ENCODE measurements around the gene NOX3. TPM values are rescaled to one million over a fixed set of nuclear protein-coding genes. Genes with fewer than 3 reads are reported as not detected.

The NOX3 gene, protein sequence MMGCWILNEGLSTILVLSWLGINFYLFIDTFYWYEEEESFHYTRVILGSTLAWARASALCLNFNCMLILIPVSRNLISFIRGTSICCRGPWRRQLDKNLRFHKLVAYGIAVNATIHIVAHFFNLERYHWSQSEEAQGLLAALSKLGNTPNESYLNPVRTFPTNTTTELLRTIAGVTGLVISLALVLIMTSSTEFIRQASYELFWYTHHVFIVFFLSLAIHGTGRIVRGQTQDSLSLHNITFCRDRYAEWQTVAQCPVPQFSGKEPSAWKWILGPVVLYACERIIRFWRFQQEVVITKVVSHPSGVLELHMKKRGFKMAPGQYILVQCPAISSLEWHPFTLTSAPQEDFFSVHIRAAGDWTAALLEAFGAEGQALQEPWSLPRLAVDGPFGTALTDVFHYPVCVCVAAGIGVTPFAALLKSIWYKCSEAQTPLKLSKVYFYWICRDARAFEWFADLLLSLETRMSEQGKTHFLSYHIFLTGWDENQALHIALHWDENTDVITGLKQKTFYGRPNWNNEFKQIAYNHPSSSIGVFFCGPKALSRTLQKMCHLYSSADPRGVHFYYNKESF
- polyA plus RNA-seq (2013, experiment 1 of 2): 0.18 TPM
- polyA plus RNA-seq (2013, experiment 2 of 2): 0.40 TPM

DNA sequence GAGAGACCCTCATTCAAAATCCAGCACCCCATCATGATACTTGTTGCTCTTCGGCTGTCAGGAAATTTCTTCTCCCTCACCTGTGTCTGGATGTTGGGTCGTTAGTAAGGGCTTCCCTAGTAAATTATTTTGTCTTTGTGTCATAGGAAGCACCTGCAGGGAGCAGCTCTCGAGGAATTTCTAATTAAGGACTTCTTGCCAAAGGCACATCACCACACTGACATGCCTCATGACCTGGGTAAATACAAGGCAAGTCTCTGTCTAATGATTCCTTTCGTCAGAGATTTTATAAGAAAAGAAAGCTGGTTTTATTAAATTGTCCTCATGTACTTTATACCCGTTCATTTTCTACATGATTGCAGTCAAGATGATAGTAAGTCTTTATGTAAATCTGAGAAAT, at the start of gene NOX3:
TSS of gene NOX3 (minus strand) at position 74 of the 400 bp plus-strand sequence. CDS start at position 35, 39 bp downstream.
- Histone ChIP-seq H3K4me1 (ENCODE audit: control insufficient read depth, insufficient read depth, low read length, poor library complexity, severe bottlenecking) (peaks cover under 1% of the 10 kb centered on the region), H3K36me3 (ENCODE audit: control insufficient read depth, insufficient read depth, low read length) (no peaks in the 10 kb centered on the region), H3K27ac (ENCODE audit: low read depth, low read length, severe bottlenecking) (no peak within 1 kb of the TSS), H3K4me3 (ENCODE audit: extremely low read depth, insufficient read depth, low read length, poor library complexity, severe bottlenecking) (no peak within 1 kb of the TSS), H3K9me3 (ENCODE audit: control insufficient read depth, low read length) (no peaks in the 10 kb centered on the region)
- 92% methylated on average over 2 of the region's 5 CpGs; no CpG with 5 or more reads in 1 of the 2 experiments for WGBS, 2 experiments (ENCODE audit: insufficient coverage in 2 of 2)

DNA sequence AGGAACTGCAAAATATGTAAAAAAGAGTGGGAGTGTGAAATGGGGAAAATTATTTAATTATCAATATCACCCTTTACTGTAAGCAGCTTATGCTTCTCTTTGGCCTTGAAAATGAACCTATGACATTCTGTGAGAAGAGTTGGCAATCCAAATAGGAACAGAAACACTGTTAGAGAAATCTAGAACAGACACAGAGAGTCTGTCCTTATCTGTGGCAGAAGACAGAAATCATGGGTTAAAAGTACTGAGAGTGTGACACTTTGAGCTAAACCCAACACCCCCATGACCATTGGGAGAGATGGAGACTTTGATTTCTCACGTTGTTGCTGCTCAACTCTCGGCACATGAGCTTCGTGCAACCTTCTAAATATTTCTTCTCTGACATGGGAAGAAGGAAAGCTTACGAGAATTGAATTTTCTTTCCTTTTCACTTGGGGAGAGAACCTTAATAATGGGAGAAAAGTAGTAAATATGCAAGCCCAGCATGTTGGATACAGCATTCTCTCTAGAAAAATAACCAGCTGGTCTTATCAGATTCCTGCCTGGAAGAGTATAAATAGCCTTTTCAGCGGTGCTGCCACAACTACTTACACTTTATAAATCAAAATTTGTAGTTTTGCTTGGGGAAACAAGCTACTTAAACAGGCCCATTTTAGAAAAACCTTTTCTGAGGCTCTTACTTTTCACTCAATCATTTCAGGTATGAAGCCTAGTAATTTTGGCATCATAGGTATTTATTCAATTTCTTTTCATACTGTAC, 49.4 kb upstream of the NOX3 start:
- no peaks in the 10 kb centered on the region for H3K36me3 ChIP-seq (ENCODE audit: control insufficient read depth, insufficient read depth, low read length)
- no peak overlapping the region for H3K4me3 ChIP-seq (ENCODE audit: extremely low read depth, insufficient read depth, low read length, poor library complexity, severe bottlenecking)
- H3K4me1 ChIP-seq (ENCODE audit: control insufficient read depth, insufficient read depth, low read length, poor library complexity, severe bottlenecking): no peaks in the 10 kb centered on the region
- 90% methylated on average over 3 of the region's 5 CpGs; no CpG with 5 or more reads in 1 of the 2 experiments for WGBS, 2 experiments (ENCODE audit: insufficient coverage in 2 of 2)
- no peaks in the 10 kb centered on the region for H3K9me3 ChIP-seq (ENCODE audit: control insufficient read depth, low read length)
- no peak overlapping the region for H3K27ac ChIP-seq (ENCODE audit: low read depth, low read length, severe bottlenecking)

DNA sequence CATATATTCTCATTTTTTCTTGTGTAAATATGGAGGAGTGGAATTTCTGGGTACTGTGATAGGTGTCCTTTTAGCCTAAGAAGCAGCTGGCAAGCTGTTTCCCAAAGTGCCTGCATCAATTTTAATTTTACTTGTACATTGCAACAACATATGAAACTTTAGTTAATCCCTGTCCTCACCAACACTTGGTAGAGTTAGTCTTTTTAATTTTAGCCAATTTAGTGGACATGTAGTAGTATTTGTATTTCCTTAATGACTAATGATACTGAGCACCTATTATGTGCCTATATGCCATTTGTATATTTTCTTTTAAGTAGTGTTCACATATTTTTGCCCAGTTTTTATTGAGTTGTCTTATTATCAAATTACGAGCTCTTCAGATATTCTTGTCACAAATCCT, 46.8 kb upstream of the NOX3 start:
- no peak overlapping the region for H3K4me3 ChIP-seq (ENCODE audit: extremely low read depth, insufficient read depth, low read length, poor library complexity, severe bottlenecking)
- no CpG with 5 or more reads among the region's 1 CpG for whole genome bisulfite sequencing, 2 experiments (ENCODE audit: insufficient coverage in 2 of 2)
- no peaks in the 10 kb centered on the region for H3K4me1 ChIP-seq (ENCODE audit: control insufficient read depth, insufficient read depth, low read length, poor library complexity, severe bottlenecking)
- no peak overlapping the region for H3K27ac ChIP-seq (ENCODE audit: low read depth, low read length, severe bottlenecking)
- H3K9me3 ChIP-seq (ENCODE audit: control insufficient read depth, low read length): no peaks in the 10 kb centered on the region
- no peaks in the 10 kb centered on the region for H3K36me3 ChIP-seq (ENCODE audit: control insufficient read depth, insufficient read depth, low read length)

DNA sequence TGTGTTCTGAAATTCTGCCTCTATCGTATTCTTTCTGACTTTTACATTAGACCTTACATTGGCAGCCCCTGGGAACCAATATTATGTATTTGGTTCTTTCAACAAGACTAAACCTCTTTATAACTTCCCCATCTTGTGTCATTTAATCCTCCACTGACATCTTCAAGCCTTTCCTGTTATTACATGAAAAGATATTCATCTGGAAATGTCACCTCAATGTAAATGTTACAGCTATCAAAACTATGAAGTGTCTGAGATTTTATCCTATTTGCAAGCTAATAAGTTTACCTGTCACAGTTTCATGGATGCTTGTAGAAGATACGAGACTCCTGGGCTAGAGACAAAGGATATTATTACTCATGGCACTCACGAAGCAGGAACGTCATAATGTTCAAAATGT, 43.9 kb upstream of the NOX3 start:
- Histone ChIP-seq H3K36me3 (ENCODE audit: control insufficient read depth, insufficient read depth, low read length) (no peaks in the 10 kb centered on the region), H3K4me3 (ENCODE audit: extremely low read depth, insufficient read depth, low read length, poor library complexity, severe bottlenecking) (no peak overlapping the region), H3K27ac (ENCODE audit: low read depth, low read length, severe bottlenecking) (no peak overlapping the region), H3K4me1 (ENCODE audit: control insufficient read depth, insufficient read depth, low read length, poor library complexity, severe bottlenecking) (peaks cover 10% of the 10 kb centered on the region), H3K9me3 (ENCODE audit: control insufficient read depth, low read length) (no peaks in the 10 kb centered on the region)
- WGBS, 2 experiments (ENCODE audit: insufficient coverage in 2 of 2): 88 to 96% methylated on average over 3 of the region's 4 CpGs

DNA sequence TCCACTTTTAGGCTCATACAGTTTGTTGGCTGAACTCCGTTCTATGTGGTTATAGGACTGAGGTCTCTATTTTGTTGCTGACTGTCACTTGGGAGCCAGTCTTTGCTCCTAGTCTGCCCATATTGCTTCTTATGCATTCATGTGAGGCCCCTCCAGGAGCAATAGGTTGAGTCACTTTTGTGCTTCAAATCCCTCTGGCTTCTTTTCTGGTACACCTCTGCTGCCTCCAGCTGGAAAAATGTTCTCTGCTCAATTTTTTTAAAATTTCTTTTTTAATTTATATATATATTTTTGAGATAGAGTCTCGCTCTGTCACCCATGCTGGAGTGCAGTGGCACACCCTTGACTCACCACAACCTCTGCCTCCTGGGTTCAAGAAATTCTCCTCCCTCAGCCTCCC, 42.7 kb upstream of the NOX3 start:
- Histone ChIP-seq H3K9me3 (ENCODE audit: control insufficient read depth, low read length) (no peaks in the 10 kb centered on the region), H3K4me1 (ENCODE audit: control insufficient read depth, insufficient read depth, low read length, poor library complexity, severe bottlenecking) (peaks cover 21% of the 10 kb centered on the region), H3K27ac (ENCODE audit: low read depth, low read length, severe bottlenecking) (no peak overlapping the region), H3K4me3 (ENCODE audit: extremely low read depth, insufficient read depth, low read length, poor library complexity, severe bottlenecking) (no peak overlapping the region), H3K36me3 (ENCODE audit: control insufficient read depth, insufficient read depth, low read length) (no peaks in the 10 kb centered on the region)
- WGBS, 2 experiments (ENCODE audit: insufficient coverage in 2 of 2): 100% methylated on average over 1 of the region's 2 CpGs; no CpG with 5 or more reads in 1 of the 2 experiments

DNA sequence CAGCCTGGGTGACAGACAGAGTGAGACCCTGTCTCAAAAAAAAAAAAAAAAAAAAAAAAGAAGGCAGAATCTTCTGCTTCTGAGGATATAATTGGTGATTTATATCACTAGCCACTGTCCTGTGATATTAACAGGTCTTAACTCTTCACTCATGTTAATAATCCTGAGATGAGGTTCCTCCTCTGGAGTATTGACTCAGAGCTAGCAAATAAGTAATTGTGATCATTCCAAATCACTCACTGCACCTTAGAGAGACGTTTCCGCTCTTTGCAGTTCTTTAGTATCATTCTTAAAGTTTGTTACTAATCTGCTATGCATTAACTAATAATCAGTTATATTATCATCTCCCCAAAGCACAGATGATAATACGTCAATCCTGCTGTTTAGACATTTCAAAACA, 41.6 kb upstream of the NOX3 start:
- Histone ChIP-seq H3K27ac (ENCODE audit: low read depth, low read length, severe bottlenecking) (no peak overlapping the region), H3K9me3 (ENCODE audit: control insufficient read depth, low read length) (peaks cover 6% of the 10 kb centered on the region), H3K36me3 (ENCODE audit: control insufficient read depth, insufficient read depth, low read length) (no peaks in the 10 kb centered on the region), H3K4me1 (ENCODE audit: control insufficient read depth, insufficient read depth, low read length, poor library complexity, severe bottlenecking) (peaks cover 24% of the 10 kb centered on the region), H3K4me3 (ENCODE audit: extremely low read depth, insufficient read depth, low read length, poor library complexity, severe bottlenecking) (no peak overlapping the region)
- WGBS, 2 experiments (ENCODE audit: insufficient coverage in 2 of 2): no CpG with 5 or more reads among the region's 3 CpGs

DNA sequence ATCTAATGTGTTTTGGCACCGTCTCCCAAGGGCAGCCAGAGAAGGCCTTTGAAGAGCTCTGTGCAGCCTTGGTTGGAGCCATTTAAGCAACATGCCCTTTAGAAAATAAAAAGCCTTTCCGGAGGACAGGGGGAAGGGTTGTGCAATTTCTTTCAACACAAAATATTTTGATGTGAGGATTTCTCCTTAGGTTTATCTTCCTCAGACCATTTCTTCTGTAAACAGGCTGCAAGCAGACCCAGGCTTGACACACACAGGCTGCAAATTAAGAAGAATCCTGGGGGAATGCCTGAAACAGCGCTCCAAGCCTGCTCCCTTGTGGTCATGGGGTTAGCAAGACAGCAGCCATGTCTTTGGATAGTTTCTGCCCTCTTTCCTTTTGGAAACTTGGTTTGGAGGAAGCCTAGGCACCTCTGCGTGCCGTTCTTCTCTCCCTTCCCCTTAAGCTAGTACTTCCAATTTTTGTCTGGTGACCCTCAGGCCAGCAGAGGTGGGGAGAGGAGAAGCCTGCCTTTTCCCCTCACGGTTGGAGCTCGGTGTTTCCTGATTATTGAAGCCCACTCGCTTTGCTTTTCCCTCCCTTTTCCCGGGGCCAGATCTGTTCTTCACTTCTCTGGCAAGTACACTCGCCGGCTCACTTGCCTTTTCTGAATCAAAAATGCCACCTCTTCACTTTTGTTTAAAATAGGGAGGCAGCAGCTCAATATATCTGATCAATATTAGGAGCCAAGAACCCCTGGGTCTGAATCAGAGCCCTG, 39.6 kb upstream of the NOX3 start:
- H3K9me3 ChIP-seq (ENCODE audit: control insufficient read depth, low read length): peaks cover 7% of the 10 kb centered on the region

DNA sequence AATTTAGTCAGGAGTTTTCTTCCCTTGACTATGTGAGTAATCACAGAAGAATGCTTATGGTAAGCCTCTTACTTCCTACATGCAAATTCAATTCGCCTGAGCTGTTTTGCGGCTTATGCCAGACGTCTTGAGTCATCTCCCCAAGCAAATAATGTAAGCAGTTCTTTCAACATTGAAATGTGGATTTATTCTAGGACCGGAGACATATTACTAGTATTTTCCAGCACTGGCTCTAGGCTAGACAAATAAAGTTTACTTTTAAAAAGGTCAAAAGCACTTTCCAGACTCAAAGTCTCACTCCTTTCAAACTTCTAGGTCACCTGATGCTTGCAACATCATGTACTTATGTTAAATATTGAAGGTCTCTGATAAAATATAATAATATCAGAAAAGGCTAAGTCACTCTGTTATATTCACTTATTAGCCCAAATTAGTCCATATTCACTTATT, 38.1 kb upstream of the NOX3 start:
- Histone ChIP-seq H3K9me3 (ENCODE audit: control insufficient read depth, low read length) (peaks cover 7% of the 10 kb centered on the region), H3K27ac (ENCODE audit: low read depth, low read length, severe bottlenecking) (peak overlapping the region; percentile 89), H3K4me3 (ENCODE audit: extremely low read depth, insufficient read depth, low read length, poor library complexity, severe bottlenecking) (no peak overlapping the region), H3K36me3 (ENCODE audit: control insufficient read depth, insufficient read depth, low read length) (no peaks in the 10 kb centered on the region), H3K4me1 (ENCODE audit: control insufficient read depth, insufficient read depth, low read length, poor library complexity, severe bottlenecking) (peaks cover 24% of the 10 kb centered on the region)
- 56% methylated on average over 3 of the region's 4 CpGs; no CpG with 5 or more reads in 1 of the 2 experiments for WGBS, 2 experiments (ENCODE audit: insufficient coverage in 2 of 2)

More for the DNA sequence above, 39.6 kb upstream of the NOX3 start:
- 90 to 91% methylated on average over 6 to 8 of the region's 11 CpGs for WGBS, 2 experiments (ENCODE audit: insufficient coverage in 2 of 2)
- Histone ChIP-seq H3K4me3 (ENCODE audit: extremely low read depth, insufficient read depth, low read length, poor library complexity, severe bottlenecking) (no peak overlapping the region), H3K36me3 (ENCODE audit: control insufficient read depth, insufficient read depth, low read length) (no peaks in the 10 kb centered on the region), H3K4me1 (ENCODE audit: control insufficient read depth, insufficient read depth, low read length, poor library complexity, severe bottlenecking) (peaks cover 24% of the 10 kb centered on the region), H3K27ac (ENCODE audit: low read depth, low read length, severe bottlenecking) (peak overlapping the region; percentile 54)

DNA sequence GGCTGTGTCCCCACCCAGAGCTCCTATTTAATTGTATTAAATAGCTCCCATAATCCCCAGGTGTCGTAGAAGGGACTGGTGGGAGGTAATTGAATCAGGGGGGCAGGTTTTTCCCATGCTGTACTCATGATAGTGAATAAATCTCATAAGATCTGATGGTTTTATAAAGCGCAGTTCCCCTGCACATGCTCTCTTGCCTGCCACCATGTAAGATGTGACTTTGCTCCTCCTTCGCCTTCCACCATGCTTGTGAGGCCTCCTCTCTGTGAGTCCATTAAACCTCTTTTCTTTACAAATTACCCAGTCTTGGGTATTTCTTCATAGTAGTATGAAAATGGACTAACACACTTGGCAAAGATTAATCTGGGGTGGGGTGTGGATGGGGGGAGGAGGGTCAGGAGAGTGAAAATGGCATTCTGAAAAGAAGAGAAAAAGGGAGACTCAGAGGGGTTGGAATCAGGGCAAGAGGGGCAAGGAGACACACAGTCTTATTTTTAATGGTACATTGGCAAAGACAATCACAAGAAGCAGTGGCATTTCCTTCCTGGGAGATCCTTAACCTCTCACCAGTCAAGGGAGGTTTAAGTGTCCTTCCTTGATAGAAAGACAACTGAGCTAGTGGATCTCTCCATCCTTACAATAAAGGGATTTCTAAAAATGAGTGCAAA, 37.5 kb upstream of the NOX3 start:
- Histone ChIP-seq H3K4me1 (ENCODE audit: control insufficient read depth, insufficient read depth, low read length, poor library complexity, severe bottlenecking) (peaks cover 24% of the 10 kb centered on the region), H3K9me3 (ENCODE audit: control insufficient read depth, low read length) (peaks cover 7% of the 10 kb centered on the region), H3K27ac (ENCODE audit: low read depth, low read length, severe bottlenecking) (peak overlapping the region; percentile 89), H3K36me3 (ENCODE audit: control insufficient read depth, insufficient read depth, low read length) (no peaks in the 10 kb centered on the region), H3K4me3 (ENCODE audit: extremely low read depth, insufficient read depth, low read length, poor library complexity, severe bottlenecking) (no peak overlapping the region)
- no CpG with 5 or more reads among the region's 3 CpGs for WGBS, 2 experiments (ENCODE audit: insufficient coverage in 2 of 2)

Measured in mesodermal cell (in vitro differentiated cells).